Lower lobe of right lung (tissue), 2 donors: ENCODE measurements around the gene AGTR1. TPM values are rescaled to one million over a fixed set of nuclear protein-coding genes. Genes with fewer than 3 reads are reported as not detected.

ENCODE experiments used
- ATAC-seq, 2 donors: fragments of 200-7000 bp; cut with Tn5 transposase; one replicate each; pipeline ENCODE4 v1.9.1; 2020 to 2022; ENCODE audit warnings: mild to moderate bottlenecking in 2 of 2, moderate library complexity in 2 of 2
- DNase-seq: peaks from one replicate; pipeline ENCODE4 v3.0.0-alpha.2; 2020
- H3K27ac ChIP-seq: fragments of 200-600 bp; one replicate; pipeline ENCODE4 v1.8.0; 2022
- H3K27me3 ChIP-seq: fragments of 200-600 bp; one replicate; pipeline ENCODE4 v1.8.0; 2022; ENCODE audit warnings: low read depth
- H3K36me3 ChIP-seq: fragments of 200-600 bp; one replicate; pipeline ENCODE4 v1.8.0; 2022; ENCODE audit warnings: mild to moderate bottlenecking
- H3K4me1 ChIP-seq: fragments of 200-600 bp; one replicate; pipeline ENCODE4 v1.8.0; 2022
- H3K4me3 ChIP-seq: fragments of 200-600 bp; one replicate; pipeline ENCODE4 v1.8.0; 2022; ENCODE audit warnings: mild to moderate bottlenecking
- H3K9me3 ChIP-seq: fragments of 200-600 bp; one replicate; pipeline ENCODE4 v1.8.0; 2022
- CTCF ChIP-seq: fragments of 200-600 bp; IDR thresholded peaks from one replicate; pipeline ENCODE4 v1.8.0; 2022; ENCODE audit warnings: antibody characterized with exemption, mild to moderate bottlenecking
- intact Hi-C: fragments of 100-400 bp; cut with DNase I; formaldehyde crosslinking; loops from one replicate; pipeline ENCODE4 v1.11.0; 2022
- total RNA-seq: library from RNA; stranded (reverse); fragmentation: NEBNext Ultra II Directional; extraction: Animal tissue kit (Norgen Biotek cat#: 25700); gene quantifications from one replicate; pipeline ENCODE4 v1.2.1, GENCODE V29; 2021
- donor health status: DM: no; HTN: yes; CAD: no; lungs with severe emphysema.

Gene AGTR1
- total RNA-seq, 1 donor from 2014 or later = 10.8 TPM

- DNase-seq (no peak), ATAC-seq (no peak)
- Histone ChIP-seq H3K4me1 (no peaks in the 10 kb centered on the region), H3K36me3 (no peaks in the 10 kb centered on the region), H3K4me3 (no peak overlapping the region), H3K27me3 (no peaks in the 10 kb centered on the region), H3K27ac (no peak overlapping the region), H3K9me3 (no peaks in the 10 kb centered on the region)
- TF ChIP-seq CTCF = no peak
- intact Hi-C loops = no loop called here
These were observed 38.2 kb upstream of the AGTR1 start for GRCh38 chr3:148659512-148659911.

GRCh38 chr3:148680289-148680688 is 17.4 kb upstream of the AGTR1 start:
- TF ChIP-seq CTCF = no peak
- DNase-seq (no peak), ATAC-seq (no peak)
- no peak overlapping the region for H3K27ac ChIP-seq
- H3K4me1 ChIP-seq = no peaks in the 10 kb centered on the region
- intact Hi-C loops = no loop called here
- no peaks in the 10 kb centered on the region for H3K9me3 ChIP-seq
- no peak overlapping the region for H3K4me3 ChIP-seq
- H3K27me3 ChIP-seq = no peaks in the 10 kb centered on the region
- no peaks in the 10 kb centered on the region for H3K36me3 ChIP-seq

- intact Hi-C loops = no loop called here
- TF ChIP-seq CTCF = no peak
- H3K9me3 ChIP-seq = no peaks in the 10 kb centered on the region
- H3K27me3 ChIP-seq = no peaks in the 10 kb centered on the region
- DNase-seq = no peak
- no peaks in the 10 kb centered on the region for H3K36me3 ChIP-seq
- H3K4me1 ChIP-seq = no peaks in the 10 kb centered on the region
- H3K4me3 ChIP-seq = no peak overlapping the region
- ATAC-seq = no peak
- no peak overlapping the region for H3K27ac ChIP-seq
These were observed 16.6 kb upstream of the AGTR1 start for GRCh38 chr3:148681080-148681479.

DNA sequence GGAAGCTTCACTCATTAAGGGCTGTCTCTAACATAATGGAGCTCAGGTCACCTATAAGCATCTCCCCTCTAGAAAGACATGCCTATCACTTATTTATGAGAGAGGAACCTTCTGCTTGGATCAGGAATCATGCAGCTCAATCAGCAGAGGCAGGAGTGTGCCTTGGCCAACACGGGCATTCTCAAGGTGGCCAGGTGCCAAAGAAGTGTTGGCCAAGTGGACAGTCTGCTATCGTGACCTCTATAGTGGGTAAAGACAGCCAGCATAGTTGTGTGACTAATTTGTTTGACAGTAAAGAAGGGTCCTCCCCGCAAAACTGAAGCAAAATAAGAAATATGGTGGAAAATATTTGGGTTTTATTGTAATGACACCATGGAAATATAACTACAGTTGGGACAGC is 14.7 kb upstream of the AGTR1 start:
- Histone ChIP-seq H3K27me3 (no peaks in the 10 kb centered on the region), H3K4me3 (no peak overlapping the region), H3K36me3 (no peaks in the 10 kb centered on the region), H3K27ac (no peak overlapping the region), H3K4me1 (no peaks in the 10 kb centered on the region), H3K9me3 (no peaks in the 10 kb centered on the region)
- DNase-seq (no peak), ATAC-seq (no peak)
- intact Hi-C loops = no loop called here
- no peak for TF ChIP-seq CTCF

DNA sequence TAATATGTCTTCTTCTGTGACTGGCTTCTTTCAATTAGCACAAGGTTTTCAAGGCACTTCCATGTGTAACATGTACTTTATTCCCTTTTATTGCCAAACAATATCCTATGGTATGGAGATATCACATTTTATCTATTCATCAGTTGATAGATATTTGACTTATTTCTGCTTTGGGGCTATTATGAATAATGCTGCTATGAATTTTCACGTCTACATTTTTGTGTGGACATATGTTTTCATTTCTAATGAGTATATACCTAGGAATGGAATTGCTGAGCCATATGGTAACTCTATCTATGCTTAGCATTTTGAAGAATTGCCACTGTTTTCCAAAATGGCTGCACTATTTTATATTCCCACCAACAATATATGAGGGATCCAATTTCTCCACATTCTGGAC is 3.6 kb upstream of the AGTR1 start:
- TF ChIP-seq CTCF = no peak
- ATAC-seq = no peak

More for the DNA sequence above, 3.6 kb upstream of the AGTR1 start:
- Histone ChIP-seq H3K36me3 (no peaks in the 10 kb centered on the region), H3K27ac (no peak overlapping the region), H3K4me1 (no peaks in the 10 kb centered on the region), H3K4me3 (no peak overlapping the region), H3K9me3 (no peaks in the 10 kb centered on the region), H3K27me3 (peaks cover 14% of the 10 kb centered on the region)
- intact Hi-C loops = no loop called here
- DNase-seq = no peak
